Activated gamma-delta T cell (primary cell): ENCODE measurements around the gene CRNN.

Source experiments
- DNase-seq: peaks from one replicate; lab custom pipeline; 2025; lab: John Stamatoyannopoulos, UW
- total RNA-seq, 2 donors: gene quantifications; one replicate each; lab custom pipeline; 2026; lab: John Stamatoyannopoulos, UW

The CRNN gene
- total RNA-seq: 0 reads per million in 2 donors

GRCh38 chr1:152413909-152414308, at the start of gene CRNN:
CRNN (minus strand) TSS chr1:152414263; CDS start chr1:152412233, 2,030 bp downstream.
- no peak for DNase-seq

- DNase-seq: no peak
Observed at GRCh38 chr1:152462636-152463035, 48.6 kb upstream of the CRNN start.

GRCh38 chr1:152461544-152461943, 47.5 kb upstream of the CRNN start:
- no peak for DNase-seq

- no peak for DNase-seq
Observed at GRCh38 chr1:152460529-152460899, 46.5 kb upstream of the CRNN start.

- no peak for DNase-seq
Observed at GRCh38 chr1:152459596-152460528, 45.8 kb upstream of the CRNN start.

GRCh38 chr1:152458384-152459185, 44.5 kb upstream of the CRNN start:
- DNase-seq: no peak

- no peak for DNase-seq
Observed at GRCh38 chr1:152457561-152457960, 43.5 kb upstream of the CRNN start.

GRCh38 chr1:152457071-152457470, 43.0 kb upstream of the CRNN start:
- DNase-seq: no peak

- no peak for DNase-seq
Observed at GRCh38 chr1:152451254-152451653, 37.2 kb upstream of the CRNN start.

- DNase-seq: no peak
Observed at GRCh38 chr1:152449661-152450060, 35.6 kb upstream of the CRNN start.

- DNase-seq: no peak
Observed at GRCh38 chr1:152448496-152448895, 34.4 kb upstream of the CRNN start.

- no peak for DNase-seq
Observed at GRCh38 chr1:152448095-152448494, 34.0 kb upstream of the CRNN start.

- DNase-seq: no peak
Observed at GRCh38 chr1:152447484-152447883, 33.4 kb upstream of the CRNN start.

GRCh38 chr1:152444045-152444444, 30.0 kb upstream of the CRNN start:
- DNase-seq: no peak

GRCh38 chr1:152442765-152443164, 28.7 kb upstream of the CRNN start:
- no peak for DNase-seq

- no peak for DNase-seq
Observed at GRCh38 chr1:152442301-152442700, 28.2 kb upstream of the CRNN start.

GRCh38 chr1:152441756-152442155, 27.7 kb upstream of the CRNN start:
- DNase-seq: no peak

- DNase-seq: no peak
Observed at GRCh38 chr1:152440635-152441471, 26.8 kb upstream of the CRNN start.

- DNase-seq: no peak
Observed at GRCh38 chr1:152436593-152437496, 22.8 kb upstream of the CRNN start.

- DNase-seq: no peak
Observed at GRCh38 chr1:152427458-152427857, 13.4 kb upstream of the CRNN start.

GRCh38 chr1:152426731-152427130, 12.7 kb upstream of the CRNN start:
- no peak for DNase-seq
